ENCODE results near the gene B3GNT4.
A peak's percentile ranks its signal among the peaks of the same experiment; 100 is the strongest.

The B3GNT4 gene

GRCh38 chr12:122203301-122204166 is at the start of gene B3GNT4:
TSS of gene B3GNT4 (plus strand) at chr12:122203709. CDS start at chr12:122204619, 910 bp downstream.
- no peak within 1 kb of the TSS for H3K27ac ChIP-seq (ENCODE audit: low read depth in 2 of 2, low read length in 2 of 2)
- H3K9ac ChIP-seq (ENCODE audit: low read depth in 1 of 2, low read length in 2 of 2): peak within 1 kb of the TSS in 1 of 2 donors; percentile 23
- peaks cover 17 to 36% of the 10 kb centered on the region in 2 donors for H3K27me3 ChIP-seq (ENCODE audit: control insufficient read depth in 2 of 2, insufficient read depth in 2 of 2, low read length in 2 of 2)
- no peaks in the 10 kb centered on the region for H3K9me3 ChIP-seq (ENCODE audit: control insufficient read depth in 2 of 2, low read length in 2 of 2)
- peaks cover 12 to 13% of the 10 kb centered on the region in 2 donors for H3K4me1 ChIP-seq (ENCODE audit: control insufficient read depth in 2 of 2, insufficient read depth in 2 of 2, low read length in 2 of 2)
- H3K36me3 ChIP-seq (ENCODE audit: control insufficient read depth in 2 of 2, insufficient read depth in 2 of 2, low read length in 2 of 2): peaks cover 11 to 19% of the 10 kb centered on the region in 2 donors
- peak within 1 kb of the TSS; percentile 61 to 70 for H3K4me3 ChIP-seq (ENCODE audit: low read length in 2 of 2)

GRCh38 chr12:122155705-122156104 is 47.8 kb upstream of the B3GNT4 start:
- no peaks in the 10 kb centered on the region for H3K9me3 ChIP-seq (ENCODE audit: control insufficient read depth in 2 of 2, low read length in 2 of 2)

GRCh38 chr12:122158700-122159285 is 44.7 kb upstream of the B3GNT4 start:
- H3K4me1 ChIP-seq (ENCODE audit: control insufficient read depth in 2 of 2, insufficient read depth in 2 of 2, low read length in 2 of 2): no peaks in the 10 kb centered on the region
- no peaks in the 10 kb centered on the region for H3K36me3 ChIP-seq (ENCODE audit: control insufficient read depth in 2 of 2, insufficient read depth in 2 of 2, low read length in 2 of 2)
- H3K27me3 ChIP-seq (ENCODE audit: control insufficient read depth in 2 of 2, insufficient read depth in 2 of 2, low read length in 2 of 2): no peaks in the 10 kb centered on the region
- H3K9me3 ChIP-seq (ENCODE audit: control insufficient read depth in 2 of 2, low read length in 2 of 2): no peaks in the 10 kb centered on the region
- H3K27ac ChIP-seq (ENCODE audit: low read depth in 2 of 2, low read length in 2 of 2): no peak overlapping the region
- H3K4me3 ChIP-seq (ENCODE audit: low read length in 2 of 2): no peak overlapping the region
- no peak overlapping the region for H3K9ac ChIP-seq (ENCODE audit: low read depth in 1 of 2, low read length in 2 of 2)

More at GRCh38 chr12:122155705-122156104, 47.8 kb upstream of the B3GNT4 start:
- Histone ChIP-seq H3K4me3 (ENCODE audit: low read length in 2 of 2) (no peak overlapping the region), H3K9ac (ENCODE audit: low read depth in 1 of 2, low read length in 2 of 2) (no peak overlapping the region), H3K27me3 (ENCODE audit: control insufficient read depth in 2 of 2, insufficient read depth in 2 of 2, low read length in 2 of 2) (no peaks in the 10 kb centered on the region), H3K4me1 (ENCODE audit: control insufficient read depth in 2 of 2, insufficient read depth in 2 of 2, low read length in 2 of 2) (no peaks in the 10 kb centered on the region), H3K27ac (ENCODE audit: low read depth in 2 of 2, low read length in 2 of 2) (no peak overlapping the region), H3K36me3 (ENCODE audit: control insufficient read depth in 2 of 2, insufficient read depth in 2 of 2, low read length in 2 of 2) (no peaks in the 10 kb centered on the region)

- Histone ChIP-seq H3K4me1 (ENCODE audit: control insufficient read depth in 2 of 2, insufficient read depth in 2 of 2, low read length in 2 of 2) (no peaks in the 10 kb centered on the region), H3K4me3 (ENCODE audit: low read length in 2 of 2) (no peak overlapping the region), H3K27me3 (ENCODE audit: control insufficient read depth in 2 of 2, insufficient read depth in 2 of 2, low read length in 2 of 2) (no peaks in the 10 kb centered on the region), H3K36me3 (ENCODE audit: control insufficient read depth in 2 of 2, insufficient read depth in 2 of 2, low read length in 2 of 2) (no peaks in the 10 kb centered on the region), H3K9me3 (ENCODE audit: control insufficient read depth in 2 of 2, low read length in 2 of 2) (no peaks in the 10 kb centered on the region), H3K27ac (ENCODE audit: low read depth in 2 of 2, low read length in 2 of 2) (no peak overlapping the region), H3K9ac (ENCODE audit: low read depth in 1 of 2, low read length in 2 of 2) (no peak overlapping the region)
Measured at GRCh38 chr12:122159882-122160281, 43.6 kb upstream of the B3GNT4 start.

GRCh38 chr12:122160761-122161160 is 42.7 kb upstream of the B3GNT4 start:
- no peak overlapping the region for H3K27ac ChIP-seq (ENCODE audit: low read depth in 2 of 2, low read length in 2 of 2)
- H3K27me3 ChIP-seq (ENCODE audit: control insufficient read depth in 2 of 2, insufficient read depth in 2 of 2, low read length in 2 of 2): no peaks in the 10 kb centered on the region

GRCh38 chr12:122161682-122162081 is 41.8 kb upstream of the B3GNT4 start:
- Histone ChIP-seq H3K4me1 (ENCODE audit: control insufficient read depth in 2 of 2, insufficient read depth in 2 of 2, low read length in 2 of 2) (no peaks in the 10 kb centered on the region), H3K27ac (ENCODE audit: low read depth in 2 of 2, low read length in 2 of 2) (no peak overlapping the region), H3K9me3 (ENCODE audit: control insufficient read depth in 2 of 2, low read length in 2 of 2) (no peaks in the 10 kb centered on the region), H3K4me3 (ENCODE audit: low read length in 2 of 2) (no peak overlapping the region), H3K27me3 (ENCODE audit: control insufficient read depth in 2 of 2, insufficient read depth in 2 of 2, low read length in 2 of 2) (no peaks in the 10 kb centered on the region), H3K9ac (ENCODE audit: low read depth in 1 of 2, low read length in 2 of 2) (no peak overlapping the region), H3K36me3 (ENCODE audit: control insufficient read depth in 2 of 2, insufficient read depth in 2 of 2, low read length in 2 of 2) (no peaks in the 10 kb centered on the region)

More at GRCh38 chr12:122160761-122161160, 42.7 kb upstream of the B3GNT4 start:
- H3K36me3 ChIP-seq (ENCODE audit: control insufficient read depth in 2 of 2, insufficient read depth in 2 of 2, low read length in 2 of 2): no peaks in the 10 kb centered on the region
- H3K4me1 ChIP-seq (ENCODE audit: control insufficient read depth in 2 of 2, insufficient read depth in 2 of 2, low read length in 2 of 2): no peaks in the 10 kb centered on the region
- H3K9ac ChIP-seq (ENCODE audit: low read depth in 1 of 2, low read length in 2 of 2): no peak overlapping the region
- no peak overlapping the region for H3K4me3 ChIP-seq (ENCODE audit: low read length in 2 of 2)
- H3K9me3 ChIP-seq (ENCODE audit: control insufficient read depth in 2 of 2, low read length in 2 of 2): no peaks in the 10 kb centered on the region

GRCh38 chr12:122162976-122163375 is 40.5 kb upstream of the B3GNT4 start:
- no peaks in the 10 kb centered on the region for H3K9me3 ChIP-seq (ENCODE audit: control insufficient read depth in 2 of 2, low read length in 2 of 2)
- H3K4me1 ChIP-seq (ENCODE audit: control insufficient read depth in 2 of 2, insufficient read depth in 2 of 2, low read length in 2 of 2): no peaks in the 10 kb centered on the region
- no peaks in the 10 kb centered on the region for H3K27me3 ChIP-seq (ENCODE audit: control insufficient read depth in 2 of 2, insufficient read depth in 2 of 2, low read length in 2 of 2)
- no peak overlapping the region for H3K9ac ChIP-seq (ENCODE audit: low read depth in 1 of 2, low read length in 2 of 2)
- H3K27ac ChIP-seq (ENCODE audit: low read depth in 2 of 2, low read length in 2 of 2): no peak overlapping the region
- no peak overlapping the region for H3K4me3 ChIP-seq (ENCODE audit: low read length in 2 of 2)
- no peaks in the 10 kb centered on the region for H3K36me3 ChIP-seq (ENCODE audit: control insufficient read depth in 2 of 2, insufficient read depth in 2 of 2, low read length in 2 of 2)

GRCh38 chr12:122166422-122167349 is 36.8 kb upstream of the B3GNT4 start:
- no peak overlapping the region for H3K27ac ChIP-seq (ENCODE audit: low read depth in 2 of 2, low read length in 2 of 2)
- H3K36me3 ChIP-seq (ENCODE audit: control insufficient read depth in 2 of 2, insufficient read depth in 2 of 2, low read length in 2 of 2): no peaks in the 10 kb centered on the region
- no peak overlapping the region for H3K9ac ChIP-seq (ENCODE audit: low read depth in 1 of 2, low read length in 2 of 2)
- no peak overlapping the region for H3K4me3 ChIP-seq (ENCODE audit: low read length in 2 of 2)
- no peaks in the 10 kb centered on the region for H3K4me1 ChIP-seq (ENCODE audit: control insufficient read depth in 2 of 2, insufficient read depth in 2 of 2, low read length in 2 of 2)
- H3K27me3 ChIP-seq (ENCODE audit: control insufficient read depth in 2 of 2, insufficient read depth in 2 of 2, low read length in 2 of 2): no peaks in the 10 kb centered on the region
- H3K9me3 ChIP-seq (ENCODE audit: control insufficient read depth in 2 of 2, low read length in 2 of 2): no peaks in the 10 kb centered on the region

GRCh38 chr12:122167356-122167925 is 36.1 kb upstream of the B3GNT4 start:
- no peaks in the 10 kb centered on the region for H3K27me3 ChIP-seq (ENCODE audit: control insufficient read depth in 2 of 2, insufficient read depth in 2 of 2, low read length in 2 of 2)
- H3K9ac ChIP-seq (ENCODE audit: low read depth in 1 of 2, low read length in 2 of 2): no peak overlapping the region
- H3K27ac ChIP-seq (ENCODE audit: low read depth in 2 of 2, low read length in 2 of 2): no peak overlapping the region
- no peaks in the 10 kb centered on the region for H3K9me3 ChIP-seq (ENCODE audit: control insufficient read depth in 2 of 2, low read length in 2 of 2)
- no peak overlapping the region for H3K4me3 ChIP-seq (ENCODE audit: low read length in 2 of 2)
- H3K36me3 ChIP-seq (ENCODE audit: control insufficient read depth in 2 of 2, insufficient read depth in 2 of 2, low read length in 2 of 2): no peaks in the 10 kb centered on the region
- no peaks in the 10 kb centered on the region for H3K4me1 ChIP-seq (ENCODE audit: control insufficient read depth in 2 of 2, insufficient read depth in 2 of 2, low read length in 2 of 2)

Measured in mucosa of rectum (tissue), 2 donors.